Activated naive CD8-positive, alpha-beta T cell treated with anti-CD3 and anti-CD28 coated beads, Interleukin-2, amount 50 U/mL, for 24 hours (primary cell): ENCODE measurements around the gene UTS2R.

Source experiments
- ATAC-seq: fragments of 150-1000 bp; cut with Tn5 transposase; one replicate; pipeline ENCODE4 v1.10.0; 2021
- DNase-seq: peaks from one replicate; pipeline ENCODE4 v3.0.0; 2021
- H3K27ac Mint-ChIP-seq: one replicate; pipeline ENCODE4 v1.8.0; 2021; ENCODE audit warnings: mild to moderate bottlenecking, mixed read lengths
- H3K27me3 Mint-ChIP-seq: one replicate; pipeline ENCODE4 v1.8.0; 2021; ENCODE audit warnings: mixed read lengths
- H3K36me3 Mint-ChIP-seq: one replicate; pipeline ENCODE4 v1.8.0; 2021; ENCODE audit warnings: low read depth, mixed read lengths
- H3K4me1 Mint-ChIP-seq: one replicate; pipeline ENCODE4 v1.8.0; 2021; ENCODE audit warnings: mixed read lengths
- H3K4me3 Mint-ChIP-seq: one replicate; pipeline ENCODE4 v1.8.0; 2021; ENCODE audit warnings: mild to moderate bottlenecking, moderate library complexity, mixed read lengths
- H3K9me3 Mint-ChIP-seq: one replicate; pipeline ENCODE4 v1.8.0; 2021; ENCODE audit warnings: mixed read lengths

UTS2R gene

DNA sequence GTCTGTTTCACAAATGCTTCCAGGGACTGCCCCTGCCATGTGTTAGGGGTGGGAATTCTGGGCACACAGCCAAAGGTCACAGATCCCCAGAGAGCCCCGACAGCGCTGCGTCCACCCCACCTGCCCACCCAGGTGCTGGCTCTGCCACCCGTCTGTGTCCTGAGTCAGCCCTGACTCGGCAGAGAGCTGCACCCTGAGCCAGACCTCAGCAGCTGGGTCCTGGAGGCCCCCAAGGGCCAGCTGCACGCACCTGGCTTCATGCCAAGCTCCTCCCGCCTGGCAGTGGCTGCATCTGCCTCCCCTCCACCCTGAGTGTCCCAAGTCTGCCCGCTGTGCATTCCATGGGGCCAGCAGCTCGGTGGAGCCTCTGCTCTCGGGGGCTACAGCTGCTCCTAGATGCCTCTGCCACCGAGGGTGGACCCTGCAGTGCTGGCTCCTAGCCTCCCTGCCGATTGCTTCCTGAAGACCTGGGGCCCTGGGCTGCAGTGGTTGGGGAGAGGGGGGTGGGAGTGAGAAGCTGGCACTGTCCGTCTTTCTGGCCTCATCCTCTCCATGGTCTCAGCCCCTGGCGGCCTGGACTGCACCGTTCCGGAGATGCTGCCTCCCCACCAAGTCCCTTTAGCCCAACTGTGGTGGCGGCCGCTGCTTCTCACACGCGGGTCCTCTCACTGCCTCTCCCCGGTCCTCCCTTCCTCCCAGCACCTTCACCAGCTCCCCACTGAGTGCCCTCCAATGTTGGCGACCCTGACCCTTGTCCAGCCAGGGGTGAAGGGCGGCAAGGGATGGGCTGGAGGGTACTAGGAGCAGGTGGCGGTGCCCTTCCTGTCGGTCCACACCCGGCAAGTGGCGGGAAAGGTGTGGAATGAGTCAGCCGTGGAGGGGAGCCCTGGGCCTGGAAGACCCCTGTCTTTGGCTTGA lies 41.0 kb upstream of the UTS2R start:
- H3K27ac Mint-ChIP-seq = no peak overlapping the region
- H3K9me3 Mint-ChIP-seq = no peaks in the 10 kb centered on the region
- peaks cover 23% of the 10 kb centered on the region for H3K4me1 Mint-ChIP-seq
- H3K4me3 Mint-ChIP-seq = no peak overlapping the region
- DNase-seq (no peak), ATAC-seq (no peak)
- peaks cover 10% of the 10 kb centered on the region for H3K27me3 Mint-ChIP-seq
- no peaks in the 10 kb centered on the region for H3K36me3 Mint-ChIP-seq

DNA sequence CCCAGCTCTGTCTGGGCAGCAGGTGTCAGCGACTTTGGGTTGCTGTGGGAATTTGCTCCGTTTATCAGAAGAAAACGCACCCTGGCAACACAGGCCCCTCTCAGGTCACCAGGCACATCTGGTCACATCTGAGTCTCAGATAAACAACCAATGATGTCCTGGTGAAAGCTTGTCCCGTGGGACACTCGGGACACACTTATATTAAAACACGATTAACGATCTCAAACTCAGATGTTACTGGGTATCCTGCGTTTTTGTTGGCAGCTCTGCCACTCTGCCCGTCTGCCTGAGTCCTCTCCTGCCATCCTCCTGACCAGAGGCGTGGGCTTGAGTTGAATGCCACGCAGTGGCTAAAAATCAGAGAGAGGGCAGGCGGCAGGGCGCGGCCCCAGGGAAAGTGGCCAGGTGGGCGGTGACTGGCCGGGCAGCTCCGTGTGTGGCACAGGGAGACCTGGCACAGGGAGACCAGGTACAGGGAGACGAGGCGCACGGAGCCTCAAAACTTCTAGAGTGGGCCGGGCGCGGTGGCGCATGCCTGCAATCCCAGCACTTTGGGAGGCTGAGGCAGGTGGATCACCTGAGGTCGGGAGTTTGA lies 40.1 kb upstream of the UTS2R start:
- ATAC-seq = no peak
- DNase-seq = no peak
- Mint-ChIP-seq H3K27ac (no peak overlapping the region), H3K9me3 (no peaks in the 10 kb centered on the region), H3K36me3 (no peaks in the 10 kb centered on the region), H3K4me1 (peaks cover 24% of the 10 kb centered on the region), H3K27me3 (peaks cover 10% of the 10 kb centered on the region), H3K4me3 (no peak overlapping the region)

- H3K4me1 Mint-ChIP-seq = peaks cover 24% of the 10 kb centered on the region
- no peak for DNase-seq
- H3K36me3 Mint-ChIP-seq = no peaks in the 10 kb centered on the region
- no peak overlapping the region for H3K27ac Mint-ChIP-seq
- H3K27me3 Mint-ChIP-seq = peaks cover 10% of the 10 kb centered on the region
- no peaks in the 10 kb centered on the region for H3K9me3 Mint-ChIP-seq
- peak; percentile 20 for ATAC-seq
- H3K4me3 Mint-ChIP-seq = peak overlapping the region; percentile 71
These were observed 38.8 kb upstream of the UTS2R start for GRCh38 chr17:82332669-82333278.

- Mint-ChIP-seq H3K36me3 (no peaks in the 10 kb centered on the region), H3K9me3 (no peaks in the 10 kb centered on the region), H3K27me3 (peaks cover 10% of the 10 kb centered on the region), H3K4me1 (peaks cover 24% of the 10 kb centered on the region), H3K27ac (no peak within 1 kb of the TSS), H3K4me3 (peak within 1 kb of the TSS; percentile 77)
- DNase-seq = no peak
- ATAC-seq = peak; percentile 22
These were observed 38.0 kb upstream of the UTS2R start, which contains the start of gene SECTM1 for GRCh38 chr17:82333279-82334171. Gene SECTM1 (minus strand): TSS chr17:82333766. CDS start chr17:82327240, 6,526 bp downstream.

DNA sequence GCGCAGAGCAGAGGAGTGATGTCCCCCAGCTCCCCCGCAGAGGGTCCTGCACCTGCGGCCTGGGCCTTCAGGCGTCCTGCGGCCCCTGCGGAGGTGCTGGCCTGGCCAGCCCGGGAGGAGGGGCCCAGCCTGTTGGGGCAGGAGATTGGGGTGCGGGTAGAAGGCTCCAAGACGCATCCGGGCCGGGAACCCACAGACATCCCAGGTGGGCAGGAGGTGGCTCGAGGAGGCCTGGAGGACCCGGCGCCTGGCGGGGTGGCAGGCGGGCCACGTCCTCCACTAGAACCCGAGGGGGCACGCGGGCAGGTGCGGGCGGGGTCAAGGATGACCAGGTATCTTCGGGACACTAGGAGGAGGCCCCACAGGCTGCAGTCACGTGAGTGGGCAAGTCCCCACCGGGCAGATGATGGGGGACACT lies 37.4 kb upstream of the UTS2R start:
- no peak for DNase-seq
- Mint-ChIP-seq H3K4me1 (peaks cover 28% of the 10 kb centered on the region), H3K27ac (no peak overlapping the region), H3K36me3 (no peaks in the 10 kb centered on the region), H3K9me3 (no peaks in the 10 kb centered on the region), H3K4me3 (peak overlapping the region; percentile 77), H3K27me3 (peaks cover 12% of the 10 kb centered on the region)
- ATAC-seq = no peak

DNA sequence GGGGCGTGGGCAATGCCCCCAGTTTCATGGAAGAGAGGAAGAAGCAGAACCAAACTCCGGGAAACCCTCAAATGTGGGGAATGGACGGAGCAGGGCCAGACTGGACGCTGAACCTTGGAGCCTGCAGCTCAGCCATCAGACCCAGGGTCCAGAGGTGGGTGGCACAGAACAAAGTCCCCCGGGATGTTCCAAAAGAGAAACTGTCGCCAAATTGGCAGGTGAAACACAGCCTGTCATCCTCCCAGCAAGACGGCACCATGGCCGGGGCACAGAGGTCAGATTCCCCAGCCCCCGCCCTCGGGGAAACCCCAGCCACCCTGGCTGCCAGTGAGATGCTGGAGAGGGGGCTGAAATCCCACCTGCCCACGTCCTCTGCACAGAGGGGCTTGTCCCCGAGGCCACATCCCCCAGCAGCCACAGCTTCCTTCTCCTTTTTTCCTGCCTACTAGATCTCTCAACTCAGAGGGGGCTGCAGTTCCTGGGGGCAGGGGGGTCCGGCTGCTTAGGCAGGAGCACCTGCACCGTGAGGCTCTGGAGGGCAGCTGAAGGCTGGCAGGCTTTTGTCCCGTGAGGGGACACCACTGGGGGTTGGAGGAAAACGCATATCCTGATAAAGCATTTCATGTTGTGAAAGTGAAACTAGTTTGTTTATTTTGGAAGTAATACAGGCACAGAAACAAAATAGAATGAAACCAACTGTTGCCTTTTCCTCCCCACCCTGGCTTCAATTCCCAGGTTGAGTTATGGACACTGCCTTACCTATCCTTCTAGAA lies 36.8 kb upstream of the UTS2R start:
- H3K36me3 Mint-ChIP-seq = no peaks in the 10 kb centered on the region
- ATAC-seq (peak; percentile 10), DNase-seq (no peak)
- H3K4me3 Mint-ChIP-seq = peak overlapping the region; percentile 77
- peaks cover 15% of the 10 kb centered on the region for H3K27me3 Mint-ChIP-seq
- H3K9me3 Mint-ChIP-seq = no peaks in the 10 kb centered on the region
- peaks cover 29% of the 10 kb centered on the region for H3K4me1 Mint-ChIP-seq
- peak overlapping the region; percentile 67 for H3K27ac Mint-ChIP-seq

GRCh38 chr17:82338858-82339633 lies 32.5 kb upstream of the UTS2R start:
- no peak for ATAC-seq
- DNase-seq = no peak
- Mint-ChIP-seq H3K4me1 (peaks cover 21% of the 10 kb centered on the region), H3K27me3 (peaks cover 7% of the 10 kb centered on the region), H3K27ac (no peak overlapping the region), H3K36me3 (no peaks in the 10 kb centered on the region), H3K9me3 (no peaks in the 10 kb centered on the region), H3K4me3 (no peak overlapping the region)

DNA sequence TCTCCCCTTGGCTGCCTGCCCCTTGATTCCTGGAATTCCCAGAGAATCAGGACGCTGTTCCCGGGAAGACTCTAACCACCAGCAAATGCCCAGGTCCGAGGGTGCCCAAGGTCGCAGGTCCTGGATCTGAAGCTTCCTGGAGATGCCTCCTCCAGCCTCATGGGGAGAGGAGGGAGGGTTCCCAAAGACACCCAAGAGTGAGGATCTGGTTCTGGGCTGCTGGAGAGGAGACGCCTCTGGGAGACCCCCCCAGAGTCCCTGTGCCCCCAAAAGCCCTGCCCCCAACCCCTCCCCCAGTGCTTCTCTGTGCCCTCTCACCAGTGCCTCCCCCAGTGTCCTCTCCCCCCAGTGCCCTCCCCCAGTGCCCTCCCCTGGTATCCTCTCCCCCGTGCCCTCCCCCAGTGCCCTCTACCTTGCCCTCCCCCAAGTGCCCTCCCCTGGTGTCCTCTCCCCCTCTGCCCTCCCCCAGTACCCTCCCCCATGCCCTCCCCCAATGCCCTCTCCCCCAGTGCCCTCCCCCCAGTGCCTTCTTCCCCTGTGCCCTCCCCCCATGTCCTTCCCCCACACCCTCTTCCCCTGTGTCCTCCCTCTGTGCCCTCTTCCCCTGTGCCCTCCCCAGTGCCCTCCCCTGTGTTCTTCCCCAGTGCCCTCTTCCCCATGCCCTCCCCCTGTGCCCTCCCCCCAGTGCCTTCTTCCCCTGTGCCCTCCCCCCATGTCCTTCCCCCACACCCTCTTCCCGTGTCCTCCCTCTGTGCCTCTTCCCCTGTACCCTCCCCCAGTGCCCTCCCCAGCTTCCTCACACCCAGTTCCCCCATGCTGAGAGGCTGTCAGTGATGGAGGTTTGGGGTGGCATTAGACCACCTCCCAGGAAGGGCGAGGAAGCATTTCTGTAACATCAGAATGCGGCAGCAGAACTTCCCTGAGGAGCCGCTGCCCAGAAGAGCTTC lies 31.7 kb upstream of the UTS2R start:
- H3K27ac Mint-ChIP-seq = no peak overlapping the region

DNA sequence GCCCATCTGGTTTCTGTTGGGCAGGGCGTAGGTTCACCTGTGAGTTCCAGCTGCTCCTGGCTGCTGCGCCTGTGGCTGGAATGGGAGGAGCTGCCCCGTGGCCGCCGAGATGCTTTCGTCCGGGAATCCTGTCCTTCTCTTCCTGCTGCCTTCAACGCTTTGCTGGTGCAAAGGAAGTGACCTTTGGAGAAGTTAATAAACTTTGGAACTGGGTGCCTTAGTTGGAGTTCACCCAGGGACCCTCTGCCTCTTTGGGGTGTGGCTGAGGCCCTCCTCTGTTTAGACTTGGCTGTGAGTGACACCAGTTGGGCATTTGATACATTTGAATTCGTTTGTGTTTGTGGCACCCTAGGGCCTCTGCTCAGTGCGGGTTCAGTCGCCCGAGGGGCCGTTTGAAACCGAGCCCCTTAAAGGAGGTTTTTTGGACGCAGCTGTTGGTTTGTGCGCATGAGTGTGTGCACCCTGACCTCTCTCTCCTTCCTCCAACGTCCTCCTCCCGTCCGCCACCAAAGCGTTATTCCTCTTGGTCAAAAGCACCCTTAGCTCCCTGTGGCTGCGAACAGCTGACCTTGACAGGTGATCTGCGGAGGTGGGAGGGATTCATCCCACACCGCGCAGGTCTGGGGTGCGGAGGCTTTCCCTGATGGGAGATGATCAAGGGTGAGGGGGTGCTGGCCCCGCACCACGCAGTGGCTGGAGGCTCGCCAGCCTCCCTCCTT lies 29.0 kb upstream of the UTS2R start:
- Mint-ChIP-seq H3K27me3 (peaks cover 12% of the 10 kb centered on the region), H3K4me3 (no peak overlapping the region), H3K27ac (no peak overlapping the region), H3K4me1 (peaks cover 11% of the 10 kb centered on the region), H3K36me3 (no peaks in the 10 kb centered on the region), H3K9me3 (no peaks in the 10 kb centered on the region)
- no peak for ATAC-seq
- DNase-seq = no peak

More for the DNA sequence above, 31.7 kb upstream of the UTS2R start:
- Mint-ChIP-seq H3K27me3 (peaks cover 7% of the 10 kb centered on the region), H3K9me3 (no peaks in the 10 kb centered on the region), H3K4me1 (peaks cover 13% of the 10 kb centered on the region), H3K4me3 (no peak overlapping the region), H3K36me3 (no peaks in the 10 kb centered on the region)
- ATAC-seq (no peak), DNase-seq (no peak)

DNA sequence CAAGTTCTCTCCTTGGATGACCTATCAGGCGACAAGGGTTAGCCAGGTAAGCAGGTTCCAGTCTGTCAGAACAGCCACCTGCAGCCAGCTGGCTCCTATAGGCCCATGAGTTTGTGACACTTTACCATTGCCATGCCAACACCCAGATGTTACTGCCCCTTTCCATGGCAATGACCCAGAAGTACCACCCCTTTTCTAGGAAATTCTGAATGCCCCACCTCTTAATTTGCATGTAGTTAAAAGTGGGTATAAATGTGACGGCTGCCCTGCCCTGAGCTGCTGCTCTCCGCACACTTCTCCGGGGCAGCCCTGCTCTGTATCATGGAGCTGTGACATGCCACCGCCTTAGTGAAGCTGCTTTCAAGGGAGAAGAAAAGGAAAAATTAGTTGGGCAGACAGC lies 28.0 kb upstream of the UTS2R start:
- Mint-ChIP-seq H3K9me3 (no peaks in the 10 kb centered on the region), H3K27ac (no peak overlapping the region), H3K4me3 (no peak overlapping the region), H3K4me1 (peaks cover 11% of the 10 kb centered on the region), H3K36me3 (no peaks in the 10 kb centered on the region), H3K27me3 (peaks cover 12% of the 10 kb centered on the region)
- ATAC-seq = no peak
- no peak for DNase-seq

DNA sequence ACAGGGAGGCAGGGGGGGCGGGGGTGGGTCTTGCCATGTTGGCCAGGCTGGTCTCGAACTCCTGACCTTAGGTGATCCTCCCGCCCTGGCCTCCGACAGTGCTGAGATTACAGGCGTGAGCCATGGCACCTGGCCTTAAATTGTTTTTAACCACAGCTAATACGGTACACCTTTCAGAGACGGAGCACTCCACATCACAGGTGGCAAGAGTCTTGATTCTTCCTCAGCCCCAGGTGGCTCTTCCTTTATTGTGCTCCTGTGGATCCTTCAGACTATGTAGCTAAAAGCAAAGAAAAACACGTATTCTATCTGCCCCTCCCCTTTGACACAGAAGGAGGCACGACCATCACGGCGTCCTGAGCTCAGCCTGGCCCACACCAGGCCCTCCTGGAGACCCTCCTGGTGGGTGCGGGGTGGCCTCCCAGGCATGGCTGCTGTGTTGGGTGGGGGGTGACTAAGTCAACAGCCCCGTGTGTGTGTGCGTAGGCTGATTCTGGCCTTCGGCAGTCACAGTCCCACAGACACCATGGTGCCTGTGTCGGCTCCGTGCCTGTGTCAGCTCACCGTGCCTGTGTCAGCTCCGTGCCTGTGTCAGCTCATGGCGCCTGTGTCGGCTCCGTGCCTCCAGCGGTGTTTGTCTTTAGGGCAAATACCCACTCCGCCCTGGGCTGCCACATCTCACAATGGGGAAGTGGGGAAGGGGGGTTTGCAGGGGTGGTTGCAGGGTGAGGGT lies 27.2 kb upstream of the UTS2R start:
- peaks cover 6% of the 10 kb centered on the region for H3K4me1 Mint-ChIP-seq
- no peaks in the 10 kb centered on the region for H3K36me3 Mint-ChIP-seq
- H3K27me3 Mint-ChIP-seq = peaks cover 14% of the 10 kb centered on the region
- H3K4me3 Mint-ChIP-seq = no peak overlapping the region
- DNase-seq = no peak
- no peaks in the 10 kb centered on the region for H3K9me3 Mint-ChIP-seq
- no peak overlapping the region for H3K27ac Mint-ChIP-seq
- ATAC-seq = no peak
